Nephron progenitor cell (in vitro differentiated cells): ENCODE results near the gene PRR23C.

ENCODE experiments used
- DNase-seq: peaks from one replicate; pipeline ENCODE4 v3.0.0; 2021
- H3K27ac Mint-ChIP-seq: 2 replicates; pipeline ENCODE4 v1.8.0; 2021; ENCODE audit warnings: mild to moderate bottlenecking, moderate library complexity, mixed read lengths
- H3K27me3 Mint-ChIP-seq: 2 replicates; pipeline ENCODE4 v1.8.0; 2021; ENCODE audit warnings: mild to moderate bottlenecking, low read depth, mixed read lengths; ENCODE audit not compliant: poor library complexity
- H3K36me3 Mint-ChIP-seq: 2 replicates; pipeline ENCODE4 v1.8.0; 2021; ENCODE audit warnings: low read depth, mixed read lengths
- H3K4me1 Mint-ChIP-seq: 2 replicates; pipeline ENCODE4 v1.8.0; 2021; ENCODE audit warnings: mixed read lengths
- H3K4me3 Mint-ChIP-seq: 2 replicates; pipeline ENCODE4 v1.8.0; 2021; ENCODE audit warnings: mild to moderate bottlenecking, moderate library complexity, mixed read lengths
- H3K9me3 Mint-ChIP-seq: 2 replicates; pipeline ENCODE4 v1.8.0; 2021; ENCODE audit warnings: mild to moderate bottlenecking, moderate library complexity, mixed read lengths
- TF ChIP-seq, protein P1 (sequence below): fragments of 200-600 bp; sonication (generic); IDR thresholded peaks from 2 replicates; pipeline ENCODE4 v1.5.0; 2021; ENCODE audit warnings: antibody characterized with exemption

The PRR23C gene

GRCh38 chr3:139044366-139045210 is at the start of gene PRR23C:
Gene PRR23C (minus strand): TSS chr3:139044892. CDS start chr3:139044620, 272 bp downstream.
- TF ChIP-seq, protein P1, sequence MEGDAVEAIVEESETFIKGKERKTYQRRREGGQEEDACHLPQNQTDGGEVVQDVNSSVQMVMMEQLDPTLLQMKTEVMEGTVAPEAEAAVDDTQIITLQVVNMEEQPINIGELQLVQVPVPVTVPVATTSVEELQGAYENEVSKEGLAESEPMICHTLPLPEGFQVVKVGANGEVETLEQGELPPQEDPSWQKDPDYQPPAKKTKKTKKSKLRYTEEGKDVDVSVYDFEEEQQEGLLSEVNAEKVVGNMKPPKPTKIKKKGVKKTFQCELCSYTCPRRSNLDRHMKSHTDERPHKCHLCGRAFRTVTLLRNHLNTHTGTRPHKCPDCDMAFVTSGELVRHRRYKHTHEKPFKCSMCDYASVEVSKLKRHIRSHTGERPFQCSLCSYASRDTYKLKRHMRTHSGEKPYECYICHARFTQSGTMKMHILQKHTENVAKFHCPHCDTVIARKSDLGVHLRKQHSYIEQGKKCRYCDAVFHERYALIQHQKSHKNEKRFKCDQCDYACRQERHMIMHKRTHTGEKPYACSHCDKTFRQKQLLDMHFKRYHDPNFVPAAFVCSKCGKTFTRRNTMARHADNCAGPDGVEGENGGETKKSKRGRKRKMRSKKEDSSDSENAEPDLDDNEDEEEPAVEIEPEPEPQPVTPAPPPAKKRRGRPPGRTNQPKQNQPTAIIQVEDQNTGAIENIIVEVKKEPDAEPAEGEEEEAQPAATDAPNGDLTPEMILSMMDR, result no peak
- Mint-ChIP-seq H3K27me3 (peaks cover 3% of the 10 kb centered on the region), H3K9me3 (peaks cover 34% of the 10 kb centered on the region), H3K4me1 (no peaks in the 10 kb centered on the region), H3K36me3 (peaks cover 5% of the 10 kb centered on the region), H3K4me3 (no peak within 1 kb of the TSS), H3K27ac (no peak within 1 kb of the TSS)
- no peak for DNase-seq

DNA sequence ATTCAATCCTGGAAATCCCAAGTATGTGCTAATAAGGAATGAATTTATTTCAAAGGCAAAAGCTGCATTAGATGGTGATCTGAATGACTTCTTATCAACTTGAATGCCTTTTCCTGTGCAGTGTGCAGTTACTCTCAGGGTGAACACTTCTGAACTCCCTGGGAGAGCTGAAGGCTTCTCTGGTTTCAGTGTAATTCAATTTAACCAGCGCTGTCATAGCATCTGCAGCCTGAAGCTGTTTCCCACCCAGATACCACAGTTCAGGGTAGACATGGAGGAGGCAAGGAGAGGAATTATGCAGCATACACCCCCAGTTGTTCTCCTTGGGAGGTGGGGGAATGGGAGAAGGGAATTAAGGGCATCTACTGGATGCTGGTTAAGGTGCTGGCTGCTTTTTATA is 49.1 kb upstream of the PRR23C start:
- TF ChIP-seq, protein P1, result no peak
- peaks cover 23% of the 10 kb centered on the region for H3K27me3 Mint-ChIP-seq

DNA sequence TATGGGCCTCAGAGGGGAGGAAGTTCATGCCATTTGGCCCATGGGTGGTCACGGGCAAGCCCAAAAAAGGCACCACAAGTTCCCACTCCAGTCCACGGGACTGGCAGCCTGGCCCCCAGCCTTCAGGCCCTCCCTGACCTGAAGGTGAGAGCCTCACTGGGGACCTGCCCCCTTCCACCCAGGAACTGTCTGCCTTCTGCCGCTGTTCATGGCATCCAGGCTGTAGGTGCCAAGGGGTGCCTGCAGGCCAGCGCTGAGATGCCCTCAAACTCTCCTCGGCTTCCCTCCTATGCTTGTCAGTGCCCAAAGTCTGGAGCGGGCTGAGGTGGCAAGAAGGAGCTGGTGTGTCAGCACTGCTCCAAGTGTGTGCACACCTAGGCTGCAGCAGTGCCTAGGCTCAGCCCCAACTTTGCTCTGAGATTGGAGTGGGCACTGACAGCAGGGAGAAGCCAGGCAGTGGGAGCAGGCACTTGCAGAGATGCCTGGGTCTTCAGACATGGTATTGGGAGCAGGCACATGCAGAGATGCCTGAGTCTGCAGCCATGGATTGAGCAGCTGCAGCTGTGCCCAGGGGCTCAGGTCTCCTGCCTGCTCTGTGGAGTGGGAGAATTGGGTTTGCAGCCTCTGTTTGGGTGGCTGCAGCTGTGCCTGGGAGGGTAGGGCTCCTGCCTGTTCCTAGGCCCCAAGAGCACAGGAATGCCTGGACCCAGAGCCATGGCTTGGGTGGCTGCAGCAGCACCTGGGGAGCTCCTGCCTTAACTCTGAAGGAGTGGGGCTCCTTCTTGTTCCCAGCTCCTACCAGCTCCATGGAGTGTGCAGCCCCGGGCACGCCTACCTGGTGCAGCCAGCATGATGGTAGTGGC is 44.0 kb upstream of the PRR23C start:
- Mint-ChIP-seq H3K36me3 (no peaks in the 10 kb centered on the region), H3K9me3 (peaks cover 23% of the 10 kb centered on the region), H3K4me1 (no peaks in the 10 kb centered on the region), H3K4me3 (no peak overlapping the region), H3K27ac (no peak overlapping the region), H3K27me3 (peaks cover 12% of the 10 kb centered on the region)
- TF ChIP-seq, protein P1, result no peak
- no peak for DNase-seq

More for the DNA sequence above, 49.1 kb upstream of the PRR23C start:
- H3K9me3 Mint-ChIP-seq, result peaks cover 23% of the 10 kb centered on the region
- no peaks in the 10 kb centered on the region for H3K36me3 Mint-ChIP-seq
- no peak overlapping the region for H3K4me3 Mint-ChIP-seq
- DNase-seq, result no peak
- H3K27ac Mint-ChIP-seq, result no peak overlapping the region
- H3K4me1 Mint-ChIP-seq, result no peaks in the 10 kb centered on the region

DNA sequence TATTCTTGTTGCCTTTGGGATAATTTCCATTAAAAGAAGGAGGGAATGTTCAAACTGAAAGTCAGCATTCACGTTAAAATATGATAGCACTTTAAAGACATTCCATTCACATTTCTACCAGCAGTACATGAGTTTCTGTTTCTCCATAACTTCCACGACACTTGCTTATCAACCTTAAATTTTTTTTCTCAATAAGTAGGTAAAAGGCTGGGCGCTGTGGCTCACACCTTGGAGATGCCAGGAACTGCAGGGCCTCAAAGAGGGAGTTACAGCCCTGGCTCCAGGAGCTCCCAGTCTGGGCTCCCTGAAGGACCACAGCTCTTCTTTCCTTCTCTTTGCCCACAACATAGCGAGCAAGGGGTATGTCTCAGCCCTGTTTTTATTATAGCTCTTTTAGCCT is 42.9 kb upstream of the PRR23C start:
- no peak overlapping the region for H3K4me3 Mint-ChIP-seq
- TF ChIP-seq, protein P1, result no peak
- peaks cover 21% of the 10 kb centered on the region for H3K9me3 Mint-ChIP-seq
- DNase-seq, result no peak
- H3K27ac Mint-ChIP-seq, result no peak overlapping the region
- peaks cover 13% of the 10 kb centered on the region for H3K27me3 Mint-ChIP-seq
- no peaks in the 10 kb centered on the region for H3K4me1 Mint-ChIP-seq
- H3K36me3 Mint-ChIP-seq, result no peaks in the 10 kb centered on the region

GRCh38 chr3:139084176-139084575 is 39.5 kb upstream of the PRR23C start:
- Mint-ChIP-seq H3K27ac (no peak overlapping the region), H3K9me3 (peaks cover 5% of the 10 kb centered on the region), H3K36me3 (no peaks in the 10 kb centered on the region), H3K4me3 (no peak overlapping the region), H3K27me3 (peaks cover 33% of the 10 kb centered on the region), H3K4me1 (no peaks in the 10 kb centered on the region)
- no peak for DNase-seq
- TF ChIP-seq, protein P1, result no peak
